Activated CD8-positive, alpha-beta memory T cell treated with anti-CD3 and anti-CD28 coated beads for 36 hours (primary cell): ENCODE data around the gene PPM1F. TPM values are rescaled to one million over a fixed set of nuclear protein-coding genes. Genes with fewer than 3 reads are reported as not detected.

Experiments used
- CTCF ChIA-PET: fragments of 350-600 bp; sonication (Branson Sonifier 250); formaldehyde crosslinking; loops from one replicate; lab custom pipeline; 2021; ENCODE audit warnings: antibody characterized with exemption; lab: Charles Lee
- POLR2A ChIA-PET: fragments of 350-600 bp; sonication (Branson Sonifier 250); formaldehyde crosslinking; loops from one replicate; lab custom pipeline; 2021; ENCODE audit warnings: antibody characterized with exemption; lab: Charles Lee
- total RNA-seq, 2 experiments: library from RNA; stranded (reverse); gene quantifications; one replicate each; pipeline ENCODE4 v1.2.3, GENCODE V29; 2021

PPM1F gene
- total RNA-seq, 2 experiments from 2014 or later, result 30.4 to 31.3 TPM

DNA sequence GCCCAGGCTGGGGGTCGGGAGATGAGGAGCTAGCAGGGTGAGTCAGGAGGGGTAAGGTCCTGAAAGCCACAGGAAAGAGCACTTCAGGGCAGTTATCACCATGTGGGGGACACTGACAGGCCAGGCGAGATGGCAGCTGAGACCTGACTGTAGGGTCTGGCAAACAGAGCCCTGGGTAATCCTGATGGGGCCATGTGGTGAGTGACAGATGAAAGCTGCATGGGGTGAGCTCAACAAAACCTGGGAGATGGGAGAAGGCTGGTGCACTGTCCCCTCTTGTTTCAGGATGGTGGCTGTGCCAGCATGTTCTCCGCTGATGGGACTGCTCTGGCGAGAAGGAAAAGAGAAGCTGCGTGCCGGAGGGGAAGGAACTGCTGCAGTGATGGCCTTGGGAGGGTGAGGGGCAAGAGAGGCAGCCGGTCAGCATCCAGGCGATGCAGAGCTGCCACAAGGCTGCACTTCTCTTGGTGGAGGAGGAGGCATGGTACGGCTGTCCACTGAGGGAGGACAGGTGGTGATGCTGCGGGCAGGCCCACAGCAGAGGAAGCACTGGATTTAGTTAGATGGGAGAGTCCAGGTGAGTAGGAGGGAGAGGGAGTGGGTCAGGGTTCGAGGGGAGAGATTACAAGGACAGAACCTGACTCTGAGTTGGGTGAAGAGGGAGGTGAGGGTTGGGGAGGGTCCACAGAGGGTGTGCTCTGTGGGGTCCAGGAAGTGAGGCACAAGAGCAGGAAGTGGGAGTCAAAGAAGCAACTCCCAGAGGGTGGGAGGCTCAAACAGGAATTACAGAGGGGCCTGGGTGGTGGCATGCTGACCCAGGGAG is 26.1 kb upstream of the PPM1F start:
- ChIA-PET CTCF (interaction anchor here (1.2 kb wide), 1 partner anchor 41 kb away, joined by 3 read pairs; no protein-coding TSS in a partner anchor), POLR2A (no interaction called here)

DNA sequence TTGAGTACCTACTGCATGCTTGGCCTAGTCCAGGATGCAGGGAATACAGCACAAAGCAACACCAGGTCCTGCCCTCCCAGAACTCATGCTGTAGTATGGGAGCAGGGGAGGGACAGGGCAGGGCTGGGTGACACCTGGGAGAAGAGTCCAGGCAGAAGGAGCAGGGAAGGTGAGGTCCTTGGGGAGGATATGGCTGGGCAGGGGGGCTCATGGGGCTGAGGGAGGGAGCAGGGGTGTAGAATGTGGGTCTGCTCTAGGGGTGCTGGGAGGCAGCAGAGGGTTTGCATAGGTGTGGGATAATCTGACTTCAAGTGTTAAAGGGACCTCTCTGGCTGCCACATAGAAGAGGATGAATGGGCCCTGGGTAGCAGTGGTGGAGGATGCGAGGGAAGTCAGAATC is 25.2 kb upstream of the PPM1F start:
- ChIA-PET CTCF (interaction anchor here (1.2 kb wide), 1 partner anchor 40 kb away, joined by 3 read pairs; no protein-coding TSS in a partner anchor), POLR2A (no interaction called here)

DNA sequence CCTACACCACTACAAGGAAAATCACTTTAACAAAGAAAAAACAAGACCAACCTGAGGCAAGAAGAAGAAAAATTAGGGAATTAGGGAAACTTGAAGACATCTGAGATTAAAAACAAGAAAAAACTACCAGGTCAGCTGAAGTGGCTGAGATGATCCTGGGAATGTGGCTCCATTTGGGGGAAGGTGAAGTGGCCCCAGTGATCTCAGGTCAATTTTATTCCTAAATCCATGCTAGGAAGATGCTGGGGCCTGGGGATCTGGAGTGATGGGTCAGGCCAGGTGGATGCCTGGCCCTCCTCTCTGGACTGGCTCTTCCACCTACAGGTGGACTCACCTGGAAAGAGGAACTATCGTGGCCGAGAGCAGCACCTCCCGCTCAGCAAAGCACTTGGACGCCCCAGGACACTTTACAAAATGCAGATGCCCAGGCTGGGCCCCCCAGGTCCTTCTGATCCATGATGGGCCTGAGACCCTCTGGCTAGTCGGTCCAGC is 23.3 kb upstream of the PPM1F start:
- ChIA-PET CTCF (no interaction called here), POLR2A (no interaction called here)

DNA sequence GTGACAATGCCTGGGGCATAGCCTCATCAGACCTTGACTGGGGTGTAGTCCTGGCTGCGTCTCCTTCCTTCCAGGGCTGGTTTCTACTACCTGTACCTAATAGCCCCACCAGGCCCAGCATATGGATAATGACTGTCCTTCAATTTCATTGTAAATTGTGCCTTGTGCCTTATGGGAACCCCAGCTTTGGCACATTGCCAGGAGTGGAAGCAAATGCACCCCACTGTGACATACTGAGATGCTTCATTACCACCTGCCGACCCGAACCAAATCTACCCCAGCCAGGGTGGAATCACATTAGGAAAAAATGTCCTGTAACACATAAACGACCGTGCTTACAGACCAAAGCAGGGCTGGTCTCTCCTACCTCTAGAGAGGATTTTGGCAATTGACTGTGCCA is 22.6 kb upstream of the PPM1F start:
- CTCF ChIA-PET, result no interaction called here

DNA sequence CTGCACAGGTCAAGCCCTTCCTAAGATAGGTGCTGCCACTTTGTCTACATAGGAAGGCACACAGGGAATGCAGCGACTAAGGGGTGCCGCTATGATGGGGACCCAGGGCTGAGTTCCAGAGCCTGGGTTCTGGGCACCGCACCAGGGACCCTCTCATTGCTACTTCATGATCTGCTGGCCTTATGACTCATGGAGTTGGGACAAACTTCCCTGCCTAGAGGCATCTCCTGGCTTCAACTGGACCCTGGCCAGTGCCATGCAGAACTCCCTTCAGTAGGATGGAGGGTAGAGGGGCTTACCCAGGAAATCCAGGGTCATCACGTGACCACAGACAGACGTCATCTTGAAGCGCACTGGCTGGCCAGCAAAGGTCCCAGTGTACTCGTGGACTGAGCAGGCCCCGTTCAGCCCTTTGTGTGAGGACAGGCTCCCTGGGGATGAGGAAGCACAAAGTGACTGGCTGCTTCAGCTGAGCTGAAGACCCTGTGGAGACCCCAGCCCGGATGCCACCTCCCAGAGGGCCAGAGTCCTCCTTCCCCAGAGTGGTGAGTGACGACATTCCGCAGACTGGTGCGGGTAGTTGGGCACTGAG is 21.5 kb upstream of the PPM1F start:
- POLR2A ChIA-PET, result no interaction called here

More for the DNA sequence above, 22.6 kb upstream of the PPM1F start:
- POLR2A ChIA-PET, result no interaction called here

DNA sequence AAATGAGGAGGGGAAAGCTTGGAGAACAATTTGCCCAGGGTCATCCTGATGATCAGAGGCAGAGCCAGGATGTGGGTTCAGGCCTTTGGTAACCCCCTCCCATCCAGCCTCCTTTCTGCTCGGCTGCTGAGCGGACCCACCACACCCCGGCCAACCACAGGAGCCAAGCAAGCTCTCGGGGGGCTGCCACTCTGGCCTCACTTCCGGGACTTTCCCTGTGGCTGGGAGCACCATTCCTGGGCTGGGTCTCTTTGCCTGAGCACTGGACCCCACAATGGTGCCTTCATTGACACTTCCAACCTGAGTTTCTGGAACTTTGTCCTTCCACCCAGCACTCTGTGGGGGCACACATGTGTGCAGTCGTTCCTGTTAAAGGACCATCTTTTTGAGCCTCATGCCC is 20.2 kb upstream of the PPM1F start:
- POLR2A ChIA-PET, result no interaction called here

More for the DNA sequence above, 21.5 kb upstream of the PPM1F start:
- CTCF ChIA-PET, result no interaction called here

DNA sequence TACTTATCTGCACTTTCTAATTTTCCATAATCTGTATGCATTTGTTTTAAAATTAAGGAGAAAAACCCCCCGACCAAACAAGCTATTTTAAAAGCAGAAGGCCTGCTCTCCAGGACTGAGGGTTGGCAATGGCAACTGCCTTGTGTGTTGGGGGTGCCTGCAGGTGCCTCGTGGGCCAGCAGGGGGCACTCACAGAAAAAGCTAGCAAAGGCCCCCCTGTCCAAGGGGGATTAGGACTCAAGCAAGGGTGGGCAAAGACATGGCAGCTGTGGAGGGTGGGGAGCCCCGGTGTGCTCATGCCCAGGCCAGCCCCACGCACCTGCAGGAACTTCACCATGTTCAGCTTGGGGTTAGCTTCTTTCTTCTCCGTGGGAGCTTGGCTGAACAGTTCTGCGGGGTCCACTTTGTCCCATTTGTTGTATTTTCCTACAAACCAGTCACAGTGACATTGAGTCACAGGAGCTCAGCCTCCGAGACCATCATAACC is 19.7 kb upstream of the PPM1F start:
- CTCF ChIA-PET, result interaction anchor here (0.6 to 2.6 kb wide), 11 partner anchors 10 to 1010 kb away, joined by 3 to 15 read pairs (median 3); partner anchors contain the start of gene TOP3B
- POLR2A ChIA-PET, result no interaction called here

More for the DNA sequence above, 20.2 kb upstream of the PPM1F start:
- CTCF ChIA-PET, result interaction anchor here (0.6 to 2.6 kb wide), 9 partner anchors 9 to 1011 kb away, joined by 3 to 15 read pairs (median 3); partner anchors contain the start of gene TOP3B

DNA sequence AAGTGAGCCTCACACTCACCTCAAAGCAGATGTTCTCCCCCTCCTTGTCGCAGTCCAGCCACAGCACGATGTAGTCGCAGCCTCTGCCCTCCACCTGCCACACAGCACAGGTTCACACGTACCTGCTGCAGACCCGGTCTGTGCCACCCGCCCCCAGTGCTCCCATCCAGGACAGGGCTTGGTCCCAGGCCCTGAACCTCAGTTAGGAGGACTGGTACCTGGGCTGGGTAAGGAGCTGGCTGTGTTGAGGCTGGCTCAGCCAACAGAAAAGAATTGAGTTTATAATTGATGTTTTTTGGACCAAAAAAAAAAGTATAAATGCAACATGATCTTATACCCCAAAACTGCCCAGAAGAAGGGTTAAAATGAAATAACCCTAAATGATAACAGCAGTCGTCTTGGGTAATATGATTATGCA is 19.2 kb upstream of the PPM1F start:
- CTCF ChIA-PET, result interaction anchor here (0.6 to 2.6 kb wide), 9 partner anchors 10 to 263 kb away, joined by 3 to 15 read pairs (median 3); partner anchors contain the start of gene TOP3B
- POLR2A ChIA-PET, result no interaction called here

DNA sequence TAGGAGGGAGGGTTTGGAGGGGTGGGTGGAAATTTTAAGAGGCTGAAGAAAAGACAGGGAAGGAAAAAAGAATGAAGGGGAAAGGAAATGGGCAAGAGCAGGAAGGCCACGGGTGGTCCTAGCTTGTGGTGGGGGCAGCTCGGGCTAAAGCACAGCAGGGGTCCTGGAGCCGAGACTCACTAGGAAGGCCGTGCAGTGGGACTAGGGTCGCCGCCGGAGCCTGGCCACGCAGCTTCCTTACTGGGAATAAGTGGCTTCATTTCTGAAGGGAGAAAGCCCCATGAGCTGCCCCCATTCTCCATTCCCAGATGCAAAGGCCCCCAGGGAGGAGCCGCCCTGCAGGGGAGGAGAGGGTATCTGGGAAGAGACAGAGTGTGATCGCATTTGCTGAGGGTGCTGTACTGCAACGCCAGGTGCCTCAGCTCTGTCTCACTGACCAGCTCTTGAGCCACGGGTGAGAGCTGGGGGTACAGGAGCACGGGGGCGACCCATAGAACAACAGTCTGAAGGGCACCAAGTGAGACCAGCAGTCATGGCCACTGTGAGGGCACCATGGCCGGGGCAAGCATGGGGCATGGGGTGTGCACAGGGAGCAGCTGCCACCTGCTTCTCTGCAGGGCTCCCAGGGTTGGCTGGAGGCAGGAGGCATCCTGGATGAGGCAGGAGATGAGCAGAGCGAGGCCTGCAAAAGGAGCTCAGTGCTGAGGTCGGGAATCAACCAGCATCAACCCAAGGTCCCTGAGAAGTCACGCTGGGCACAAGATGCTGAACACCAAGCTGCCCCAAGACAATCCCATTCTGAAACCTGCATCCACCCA is 18.4 kb upstream of the PPM1F start:
- CTCF ChIA-PET, result interaction anchor here (1.3 to 2.6 kb wide), 4 partner anchors 11 to 33 kb away, joined by 3 to 15 read pairs (median 4); partner anchors contain the start of gene TOP3B

DNA sequence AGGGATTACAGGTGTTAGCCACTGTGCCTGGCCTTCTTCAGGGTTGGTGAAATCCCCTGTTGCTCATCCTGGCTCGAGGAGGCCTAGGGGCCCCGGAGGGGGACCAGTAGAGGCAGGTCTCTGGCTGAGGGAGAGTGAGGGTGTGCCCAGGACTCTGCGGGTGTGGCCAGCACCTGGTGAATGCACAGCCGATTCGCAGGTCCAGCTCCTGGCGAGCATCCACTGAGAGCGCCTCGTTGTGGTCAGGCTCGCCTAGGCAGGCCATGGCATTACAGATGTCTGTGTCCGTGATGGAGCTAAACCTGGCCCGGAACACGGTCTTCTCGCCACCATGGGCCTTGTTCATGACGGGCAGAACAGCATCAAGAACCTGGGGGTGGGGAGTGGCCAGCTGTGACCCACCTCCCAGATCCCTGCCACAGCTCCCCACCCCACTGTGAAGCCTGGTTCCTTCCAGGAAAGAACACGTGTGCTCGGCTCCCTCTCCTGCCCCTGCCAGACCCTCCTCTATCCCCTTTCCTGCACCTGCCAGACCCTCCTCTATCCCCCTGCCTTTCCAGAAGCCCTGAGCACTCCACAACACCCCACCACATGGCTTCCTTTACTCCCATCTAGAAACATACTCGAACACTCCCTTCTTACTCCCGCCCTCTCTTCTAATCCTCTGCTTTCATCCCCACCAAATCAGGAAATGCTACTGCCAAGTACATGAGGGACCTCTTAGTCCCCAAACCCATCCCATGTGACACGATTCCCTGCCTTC is 17.6 kb upstream of the PPM1F start:
- ChIA-PET CTCF (interaction anchor here (1.5 kb wide), 1 partner anchor 31 kb away, joined by 3 read pairs; no protein-coding TSS in a partner anchor), POLR2A (no interaction called here)

More for the DNA sequence above, 18.4 kb upstream of the PPM1F start:
- POLR2A ChIA-PET, result no interaction called here

DNA sequence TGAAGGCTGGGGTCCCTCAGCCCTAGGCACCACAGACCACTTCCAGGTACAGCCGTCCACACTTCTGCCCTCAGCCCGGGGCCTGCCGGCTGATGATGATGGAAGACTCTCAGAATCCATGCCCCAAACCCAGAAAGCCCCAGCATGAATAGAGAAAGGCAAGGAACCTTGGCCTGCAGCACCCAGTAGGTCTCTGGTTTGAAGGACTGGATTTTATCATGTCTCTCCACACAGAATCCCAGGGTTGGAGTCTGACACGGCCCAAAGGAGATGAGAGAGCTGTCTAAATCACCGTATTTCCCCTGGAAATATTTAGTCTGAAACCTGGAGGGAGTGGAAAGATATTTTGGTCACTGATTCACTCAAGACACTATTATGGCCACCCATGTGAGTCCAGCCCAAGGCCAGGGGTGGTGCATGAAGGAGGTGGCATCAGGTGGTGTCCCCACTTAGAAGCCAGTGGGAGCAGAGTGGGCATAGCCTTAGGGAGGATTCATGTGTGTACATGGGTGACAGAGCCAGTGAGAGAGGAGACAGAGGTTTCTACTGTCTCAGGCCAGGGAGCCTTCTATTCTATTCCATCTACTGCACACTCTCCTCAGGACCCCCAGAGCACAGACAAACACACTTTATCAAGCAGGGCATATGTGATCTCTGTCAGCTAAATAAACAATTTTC is 15.9 kb upstream of the PPM1F start:
- POLR2A ChIA-PET, result no interaction called here
- CTCF ChIA-PET, result no interaction called here

DNA sequence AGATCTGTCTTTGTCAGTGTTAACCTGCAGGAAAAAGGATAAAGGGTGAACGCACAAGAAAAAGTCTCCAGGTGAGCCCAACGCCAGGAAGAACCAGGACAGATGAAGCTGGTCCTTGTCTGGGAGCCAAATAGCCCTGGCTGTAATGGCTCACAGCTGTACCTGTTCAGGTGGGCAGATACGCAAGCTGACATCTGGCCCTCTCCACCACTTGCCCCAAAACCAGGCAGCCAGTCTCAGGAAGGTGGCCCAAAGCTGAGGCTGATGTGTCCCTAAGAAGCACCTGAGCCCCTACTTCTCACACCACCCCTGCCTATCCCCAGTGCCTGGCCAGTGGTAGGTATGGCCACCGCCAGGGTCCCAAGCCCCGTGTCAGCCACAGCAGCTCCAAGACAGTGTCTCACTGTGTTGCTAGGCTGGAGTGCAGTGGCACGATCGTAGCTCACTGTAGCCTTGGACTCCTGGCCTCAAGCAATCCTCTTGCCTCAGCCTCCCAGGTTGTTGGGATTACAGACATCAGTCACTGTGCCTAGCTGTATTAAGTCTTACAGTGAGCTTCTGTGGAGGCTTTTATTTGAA is 15.1 kb upstream of the PPM1F start:
- POLR2A ChIA-PET, result no interaction called here

DNA sequence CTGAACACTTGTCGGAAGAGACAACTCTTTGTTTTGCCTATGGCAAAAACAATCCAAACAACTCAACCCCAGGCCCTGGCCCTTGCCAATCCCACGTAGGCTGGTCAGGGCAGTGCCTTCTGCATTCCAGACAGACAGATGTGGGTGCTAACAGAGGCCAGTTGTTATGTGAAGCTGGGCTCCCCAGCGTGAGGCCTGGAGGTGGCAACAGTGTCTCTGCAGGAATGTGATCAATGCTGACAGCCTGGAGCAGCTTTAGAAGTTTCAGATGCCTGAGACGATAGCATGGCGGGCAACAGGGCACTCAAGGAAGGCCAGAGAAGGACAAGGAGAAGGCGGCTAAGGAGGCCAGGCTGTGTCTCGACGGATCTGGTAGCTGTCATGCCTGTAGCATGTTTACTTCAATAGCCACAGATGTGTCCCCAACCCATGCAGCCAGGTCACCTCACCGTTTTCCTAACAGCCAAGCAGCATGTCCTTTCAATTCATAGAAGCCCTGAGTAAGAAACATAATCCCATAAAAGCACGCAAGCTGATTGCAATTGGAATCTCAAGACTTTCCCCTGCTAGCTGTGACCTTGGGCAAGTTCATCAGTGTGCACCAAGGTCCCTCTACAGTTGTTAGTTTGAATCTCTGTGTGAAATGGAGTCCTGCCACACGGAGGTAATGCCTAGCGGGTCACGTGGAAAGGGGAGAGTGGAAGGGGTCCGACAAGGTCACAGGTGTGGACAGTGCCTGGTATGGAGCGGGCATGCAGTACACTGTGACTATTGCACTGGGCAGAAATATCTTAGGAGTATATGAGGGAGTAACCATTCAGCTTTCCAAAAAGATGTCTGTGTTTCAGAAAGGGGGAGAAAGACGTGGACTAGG is 14.2 kb upstream of the PPM1F start:
- POLR2A ChIA-PET, result no interaction called here
- CTCF ChIA-PET, result interaction anchor here (1.4 kb wide), 1 partner anchor 29 kb away, joined by 4 read pairs; no protein-coding TSS in a partner anchor

More for the DNA sequence above, 15.1 kb upstream of the PPM1F start:
- CTCF ChIA-PET, result interaction anchor here (1.4 kb wide), 1 partner anchor 30 kb away, joined by 4 read pairs; no protein-coding TSS in a partner anchor

DNA sequence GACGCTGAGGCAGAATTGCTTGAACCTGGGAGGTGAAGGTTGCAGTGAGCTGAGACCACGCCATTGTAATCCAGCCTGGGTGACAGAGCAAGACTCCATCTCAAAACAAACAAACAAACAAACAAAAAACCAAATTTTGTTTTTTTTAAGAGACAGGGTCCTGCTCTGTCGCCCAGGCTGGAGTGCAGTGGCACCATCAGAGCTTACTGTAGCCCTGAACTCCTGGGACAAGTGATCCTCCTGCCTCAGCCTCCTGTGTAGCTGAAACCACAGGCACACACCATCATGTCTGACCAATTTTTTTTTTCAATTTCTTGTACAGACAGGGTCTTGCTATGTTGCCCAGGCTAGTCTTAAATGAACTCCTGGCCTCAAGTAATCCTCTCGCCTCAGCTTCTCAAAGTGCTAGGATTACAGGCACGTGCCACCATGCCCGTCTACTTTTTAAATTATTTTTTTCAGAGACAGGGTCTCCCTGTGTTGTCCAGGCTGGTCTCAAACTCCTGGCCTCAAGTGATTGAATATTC is 13.2 kb upstream of the PPM1F start:
- POLR2A ChIA-PET, result no interaction called here
- CTCF ChIA-PET, result interaction anchor here (1.2 kb wide), 1 partner anchor 28 kb away, joined by 3 read pairs; no protein-coding TSS in a partner anchor

DNA sequence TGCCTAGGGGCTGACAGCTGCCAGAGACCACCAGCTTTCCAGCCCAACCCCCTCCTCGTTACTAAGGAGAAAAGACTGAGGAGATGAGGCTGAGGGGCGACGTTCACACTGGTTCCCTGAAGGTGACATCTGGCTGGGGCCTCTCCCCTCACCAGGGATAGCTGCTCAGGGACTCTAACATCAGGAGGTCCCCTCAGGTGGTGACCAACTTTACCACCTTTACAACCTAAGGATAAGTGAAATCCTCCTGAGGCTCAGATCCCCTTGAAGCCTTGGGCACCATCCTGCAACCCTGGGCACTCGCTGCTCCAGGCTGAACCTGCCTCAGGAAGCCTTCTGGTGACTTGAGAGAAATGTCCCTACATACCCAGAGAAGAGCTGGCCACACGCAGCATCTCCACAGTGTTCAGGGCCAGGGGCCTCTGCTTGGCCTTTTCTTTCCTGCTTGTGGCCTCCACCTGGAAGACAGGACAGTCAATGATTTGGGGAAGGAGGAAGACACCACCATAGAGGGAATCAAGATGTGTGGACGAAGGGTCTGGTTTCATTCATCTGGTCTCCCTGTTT is 12.4 kb upstream of the PPM1F start:
- CTCF ChIA-PET, result interaction anchor here (1.2 kb wide), 1 partner anchor 27 kb away, joined by 3 read pairs; no protein-coding TSS in a partner anchor
- POLR2A ChIA-PET, result no interaction called here

DNA sequence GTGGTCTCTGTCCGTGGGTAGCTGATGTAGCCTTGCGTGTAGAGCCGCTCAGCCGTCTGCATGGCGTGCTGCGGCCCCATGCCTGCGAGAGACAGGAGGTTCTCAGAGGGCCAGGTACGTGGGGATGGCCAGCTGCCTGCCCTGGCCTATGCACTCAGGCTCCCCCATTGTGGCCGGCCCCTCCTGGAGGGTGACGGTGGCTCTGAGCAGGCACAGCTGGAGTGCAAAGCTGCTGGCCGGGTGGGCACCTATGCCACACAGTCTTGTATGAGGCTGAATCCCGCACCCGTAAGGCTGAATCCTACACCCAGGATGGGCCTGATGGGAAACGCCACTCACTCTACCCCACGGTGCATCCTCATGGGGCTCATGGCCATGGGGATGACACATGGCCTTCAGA is 11.6 kb upstream of the PPM1F start:
- CTCF ChIA-PET, result no interaction called here
- POLR2A ChIA-PET, result no interaction called here
